GM21360 (cell line): Measurements from ENCODE around the gene MGME1.
A peak's percentile ranks its signal among the peaks of the same experiment; 100 is the strongest.
"Not testable (repeated sequence)": the region's sequence is repeated elsewhere in the genome, so short reads cannot be mapped to it uniquely, and the experiment has no call there.

Experiments
- ATAC-seq: cut with Tn5 transposase; IDR thresholded peaks from one replicate; pipeline ENCODE4 v1.9.1; 2021; ENCODE audit warnings: mild to moderate bottlenecking, moderate library complexity; ENCODE audit not compliant: unreplicated experiment

MGME1 gene

DNA sequence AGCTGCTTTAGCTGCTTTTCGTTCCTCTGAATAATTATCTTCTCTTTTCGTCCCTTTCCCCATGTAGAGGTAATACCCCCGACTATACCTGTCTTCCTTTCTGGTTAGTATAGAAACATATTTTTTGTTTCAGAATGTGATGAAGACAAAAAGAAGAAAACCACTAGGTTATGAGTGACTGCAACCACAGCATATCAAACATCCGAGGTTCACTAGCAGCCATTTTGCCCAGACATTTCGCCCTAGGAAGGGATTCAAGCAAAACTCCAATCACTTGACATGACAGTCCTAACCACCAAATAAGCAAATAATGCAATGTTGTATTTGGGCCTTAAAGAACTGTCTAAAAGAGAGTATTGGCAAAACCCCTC is 9.6 kb upstream of the MGME1 start:
- no peak for ATAC-seq

DNA sequence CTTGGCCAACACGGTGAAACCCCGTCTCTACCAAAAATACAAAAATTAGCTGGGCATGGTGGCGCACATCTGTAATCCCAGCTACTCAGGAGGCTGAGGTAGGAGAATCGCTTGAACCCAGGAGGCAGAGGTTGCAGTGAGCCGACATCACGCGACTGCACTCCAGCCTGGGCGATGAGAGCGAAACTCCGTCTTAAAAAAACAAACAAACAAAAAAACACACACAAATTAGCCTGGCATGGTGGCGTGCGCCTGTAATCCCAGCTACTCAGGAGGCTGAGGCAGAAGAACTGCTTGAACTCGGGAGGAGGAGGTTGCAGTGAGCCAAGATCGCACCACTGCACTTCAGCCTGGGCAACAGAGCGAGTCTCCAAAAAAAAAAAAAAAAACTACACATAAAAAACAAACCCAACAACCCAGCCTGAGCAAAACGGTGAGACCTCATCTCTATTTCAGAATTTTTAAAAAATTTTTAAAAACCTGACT is 8.4 kb upstream of the MGME1 start:
- not testable (repeated sequence) for ATAC-seq

DNA sequence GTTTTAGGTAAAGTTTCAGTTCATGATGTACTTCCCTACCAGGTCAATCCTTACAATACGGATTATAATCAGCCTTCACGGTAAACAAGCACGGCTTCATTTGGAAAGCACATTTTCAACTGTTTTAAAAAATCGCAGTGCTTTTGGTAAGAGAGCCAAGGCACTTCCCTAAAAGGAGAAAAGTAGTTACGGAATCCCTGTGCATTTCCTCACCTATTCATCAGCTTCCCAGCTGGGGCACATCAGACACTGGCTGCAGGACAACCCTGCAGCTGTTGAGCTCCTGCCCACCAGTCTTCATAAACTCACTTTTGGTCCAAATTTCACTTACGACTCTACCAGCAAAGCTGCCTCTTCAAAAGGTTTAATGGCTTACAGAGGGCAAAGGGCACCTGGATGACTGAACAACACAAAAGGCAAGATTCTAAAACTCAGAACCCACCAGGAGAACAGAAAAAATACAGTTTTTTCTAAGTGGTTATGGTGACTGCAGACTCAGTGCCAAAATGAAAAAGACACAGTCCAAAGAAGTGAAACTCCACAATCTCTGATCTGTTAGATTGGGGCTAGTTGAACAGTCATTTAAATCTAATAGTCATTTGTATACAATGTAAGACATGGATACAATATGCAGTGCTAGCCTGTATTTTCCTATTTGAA is 7.8 kb upstream of the MGME1 start:
- ATAC-seq, result no peak

DNA sequence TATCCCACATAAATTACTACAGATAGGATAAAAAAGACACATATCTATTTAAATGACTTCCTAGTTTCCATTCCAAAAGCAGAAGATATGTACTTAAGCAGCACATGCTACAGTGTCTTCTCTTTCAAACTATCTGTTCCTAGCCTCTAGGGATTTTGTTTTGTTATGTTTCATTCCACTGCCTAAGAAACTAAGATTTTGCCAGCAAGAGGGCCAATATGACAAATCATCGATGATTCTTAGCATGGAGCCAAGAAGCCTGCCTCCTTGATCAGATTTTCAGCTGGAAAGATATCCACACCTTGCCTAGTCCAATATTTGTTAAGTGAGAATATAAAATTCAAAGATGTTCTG is 7.3 kb upstream of the MGME1 start:
- no peak for ATAC-seq

DNA sequence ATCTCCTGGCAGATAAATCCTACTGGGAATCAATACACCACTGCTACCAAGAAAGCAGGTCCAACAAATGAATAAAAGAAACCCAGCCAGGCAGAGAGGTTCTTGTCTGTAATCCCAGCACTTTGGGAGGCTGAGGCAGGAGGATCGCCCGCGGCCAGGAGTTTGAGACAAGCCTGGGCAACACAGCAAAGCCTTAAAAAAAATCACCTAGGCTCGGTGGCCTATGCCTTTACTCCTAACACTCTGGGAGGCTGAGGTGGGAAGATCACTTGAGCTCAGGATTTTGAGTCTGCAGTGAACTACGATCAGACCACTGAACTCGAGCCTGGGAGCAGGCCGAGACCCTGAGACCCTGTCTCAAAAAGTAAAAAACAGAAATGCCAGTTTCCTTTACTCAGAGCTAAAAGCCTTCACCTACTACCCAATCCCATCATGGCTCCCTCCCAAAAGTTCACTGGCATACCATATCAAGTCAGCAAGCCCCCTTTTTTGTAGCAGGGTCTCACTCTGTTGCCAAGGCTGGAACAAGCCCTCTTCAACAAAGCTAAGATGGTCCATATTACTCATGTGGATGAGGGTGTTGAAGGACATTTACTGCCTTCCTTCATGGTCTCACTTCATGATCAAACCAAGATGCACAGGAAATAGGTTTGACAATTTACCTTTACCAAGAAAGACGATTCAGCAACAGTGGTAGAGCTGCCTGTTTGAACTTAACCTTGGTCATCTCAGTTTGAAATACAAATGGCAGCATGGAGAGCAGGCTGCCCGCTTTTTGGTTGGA is 5.5 kb upstream of the MGME1 start:
- ATAC-seq, result no peak

DNA sequence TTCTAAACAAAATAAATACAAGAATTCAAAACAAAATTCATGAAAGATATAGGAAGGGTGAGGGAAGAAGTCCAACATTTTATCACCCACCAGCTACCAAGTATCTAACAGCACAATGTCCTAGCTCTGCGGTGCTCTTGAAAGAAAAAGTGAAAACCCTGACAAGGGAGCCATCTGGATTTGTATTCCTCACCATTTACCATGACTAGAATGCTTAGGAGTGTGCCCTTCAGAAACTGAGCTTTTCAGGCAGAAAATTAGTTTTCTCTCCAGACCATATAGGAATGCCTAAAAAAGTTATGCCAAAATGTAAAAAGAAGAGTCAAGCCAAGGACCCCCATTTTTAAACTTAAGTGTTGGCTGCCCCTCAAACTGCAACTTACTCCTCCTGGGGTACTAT is 4.7 kb upstream of the MGME1 start:
- no peak for ATAC-seq

DNA sequence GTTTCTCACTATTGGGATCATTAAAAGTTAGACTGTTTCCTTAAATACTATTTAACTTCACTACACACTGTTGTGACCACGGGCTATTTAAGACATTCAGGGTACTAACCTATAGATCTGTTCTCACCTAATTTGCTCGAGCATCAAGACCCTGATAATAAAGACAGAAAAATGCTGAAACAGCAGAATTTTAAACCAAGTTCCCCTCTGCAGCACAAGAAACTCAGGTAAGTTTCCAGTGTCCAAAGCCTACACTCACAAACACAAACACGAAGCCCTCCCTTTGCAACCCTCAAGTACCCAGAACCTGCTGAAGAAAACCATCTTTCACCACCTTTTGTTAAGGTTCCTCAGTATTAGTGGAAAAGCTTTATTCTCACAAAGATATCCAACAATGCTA is 4.2 kb upstream of the MGME1 start:
- no peak for ATAC-seq

DNA sequence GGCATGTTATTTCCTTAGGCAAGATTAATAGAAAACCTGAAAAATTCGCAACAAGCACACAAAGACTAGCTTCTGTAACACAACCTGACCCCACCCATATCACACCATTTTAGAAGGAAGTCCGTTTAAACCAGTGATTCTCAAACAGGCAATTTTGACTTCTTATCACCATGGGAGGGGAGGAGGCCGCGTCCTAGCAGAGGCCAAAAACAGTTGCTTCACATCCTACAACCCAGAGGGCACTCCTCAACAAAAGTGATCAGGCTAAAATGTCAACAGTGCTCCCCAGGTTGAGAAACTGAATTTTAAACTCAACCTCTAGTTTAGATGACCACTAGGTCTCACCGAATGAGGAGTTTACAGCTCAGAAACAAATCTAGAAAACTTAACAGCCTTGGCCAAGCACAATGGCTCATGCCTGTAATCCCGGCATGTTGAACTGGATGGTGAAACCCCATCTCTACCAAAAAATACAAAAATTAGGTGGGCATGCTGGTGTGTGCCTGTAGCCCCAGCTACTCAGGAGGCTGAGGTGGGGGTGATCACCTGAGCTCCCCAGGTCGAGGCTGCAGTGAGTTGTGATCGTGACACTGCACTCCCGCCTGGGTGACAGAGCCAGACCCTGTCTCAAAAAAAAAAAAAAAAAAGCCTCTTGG is 3.6 kb upstream of the MGME1 start:
- ATAC-seq, result no peak

DNA sequence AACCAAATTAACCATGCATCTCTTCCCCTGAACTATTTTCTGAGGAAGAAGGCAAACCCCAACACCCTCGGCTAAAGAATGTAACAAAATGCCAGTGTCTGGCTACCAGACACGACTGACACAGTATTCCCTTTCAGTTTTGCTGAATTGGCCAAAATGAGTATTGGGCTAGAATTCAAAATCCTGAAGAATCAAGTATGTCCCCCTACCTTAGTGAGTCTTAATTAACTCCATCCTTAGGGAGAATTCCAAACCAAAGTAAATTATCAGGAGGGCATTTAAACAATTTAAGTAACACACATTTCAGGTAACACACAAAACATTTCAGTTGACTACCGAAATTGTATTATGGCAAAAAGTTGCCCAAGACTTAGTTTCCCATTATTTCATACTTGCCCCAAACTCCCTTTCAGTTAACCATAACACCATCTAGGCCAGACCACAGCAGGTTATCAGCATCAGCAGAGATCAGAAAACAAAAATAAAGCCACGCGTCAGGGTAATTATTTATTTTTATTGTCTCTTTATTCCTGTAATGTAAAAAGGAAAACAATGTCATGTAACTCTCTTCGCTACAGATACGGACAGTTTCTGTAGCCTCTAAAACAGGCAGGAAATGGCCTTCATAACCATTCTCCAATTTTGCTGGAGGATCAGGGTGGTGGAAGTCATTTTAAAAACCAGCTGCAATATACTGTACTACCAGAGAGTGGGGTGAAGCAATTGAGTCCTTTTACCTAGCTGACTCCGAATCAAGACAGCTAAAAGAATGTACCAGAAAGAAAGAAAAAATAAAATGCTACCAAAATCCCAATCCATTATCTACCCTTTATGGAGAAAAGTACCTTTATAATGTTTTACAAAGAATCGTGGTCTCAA is 2.1 kb upstream of the MGME1 start:
- ATAC-seq, result no peak

DNA sequence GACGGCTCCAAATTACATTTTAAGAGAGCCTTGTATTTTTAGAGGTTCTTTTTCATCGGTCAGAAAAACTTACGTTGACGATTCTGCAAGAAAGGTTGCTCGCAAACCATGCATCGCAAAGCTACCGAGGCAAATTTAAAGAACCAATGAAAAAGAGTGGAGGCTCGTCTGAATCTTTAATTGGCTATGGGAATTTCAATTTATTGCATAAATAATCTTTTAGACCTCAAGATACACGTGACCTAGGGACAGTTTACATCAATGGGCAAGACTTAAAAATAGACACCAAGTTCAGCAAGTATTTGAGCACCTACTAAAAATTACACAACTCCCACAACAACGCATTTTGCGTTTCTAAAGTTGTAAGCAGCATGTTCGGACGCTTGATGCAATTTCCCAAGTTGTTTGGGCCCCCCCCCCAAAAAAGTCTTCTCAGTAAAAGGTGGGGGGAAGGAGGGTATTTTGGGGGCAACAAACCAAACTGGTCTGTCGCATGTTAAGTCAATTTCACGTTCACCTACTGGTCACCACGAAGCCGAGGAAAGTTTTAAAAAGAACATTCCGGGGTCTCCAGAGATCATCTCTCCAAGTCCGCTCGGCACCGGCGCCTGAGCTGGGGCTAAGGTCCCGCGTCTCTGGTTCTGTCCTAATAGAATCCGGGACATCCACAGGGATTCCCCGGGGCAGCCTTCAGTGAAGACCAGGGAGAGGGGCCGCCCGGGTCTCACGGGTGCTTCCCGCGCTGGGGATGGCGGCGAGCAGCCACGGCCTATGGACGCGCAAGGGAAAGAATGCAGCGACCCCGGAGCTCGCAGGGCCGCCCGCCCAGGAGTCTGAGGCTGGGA is 1.1 kb upstream of the MGME1 start:
- ATAC-seq, result peak; percentile 1

DNA sequence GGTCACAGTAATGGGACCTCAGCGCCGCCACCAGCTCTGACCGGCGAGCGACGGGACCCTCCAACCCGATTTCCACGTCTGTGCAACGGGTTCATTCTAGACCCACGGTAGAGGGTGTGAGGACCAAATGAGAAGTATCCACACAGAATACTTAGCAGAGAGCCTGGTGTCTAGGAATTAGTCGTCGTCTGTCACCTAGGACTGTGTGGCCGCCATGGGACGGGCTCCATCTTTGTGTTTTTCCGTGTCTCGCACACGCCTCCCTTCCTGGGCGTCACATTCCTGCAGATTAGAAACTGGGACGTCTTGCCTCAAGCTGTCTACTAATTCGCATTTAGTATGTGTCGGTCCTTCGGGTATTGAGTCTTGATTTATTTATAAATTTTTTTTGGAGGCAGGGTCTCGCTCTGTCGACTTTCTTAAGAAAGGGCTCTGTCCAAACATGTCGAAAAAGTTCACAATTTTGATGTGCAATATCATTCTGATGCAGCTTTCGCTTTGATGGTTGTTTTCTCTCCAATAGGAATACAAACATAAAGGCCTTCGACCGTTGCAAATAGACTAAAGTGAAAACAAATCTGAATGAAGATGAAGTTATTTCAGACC is 563 bp downstream of the MGME1 start:
- ATAC-seq, result peak; percentile 6

DNA sequence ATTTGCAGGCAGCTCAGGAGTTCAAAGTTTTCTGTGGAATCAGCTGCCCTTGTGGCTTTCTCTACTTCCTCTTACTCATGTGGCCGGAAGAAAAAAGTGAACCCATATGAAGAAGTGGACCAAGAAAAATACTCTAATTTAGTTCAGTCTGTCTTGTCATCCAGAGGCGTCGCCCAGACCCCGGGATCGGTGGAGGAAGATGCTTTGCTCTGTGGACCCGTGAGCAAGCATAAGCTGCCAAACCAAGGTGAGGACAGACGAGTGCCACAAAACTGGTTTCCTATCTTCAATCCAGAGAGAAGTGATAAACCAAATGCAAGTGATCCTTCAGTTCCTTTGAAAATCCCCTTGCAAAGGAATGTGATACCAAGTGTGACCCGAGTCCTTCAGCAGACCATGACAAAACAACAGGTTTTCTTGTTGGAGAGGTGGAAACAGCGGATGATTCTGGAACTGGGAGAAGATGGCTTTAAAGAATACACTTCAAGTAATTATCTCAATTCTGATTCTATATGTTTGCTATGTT is 1.1 kb downstream of the MGME1 start:
- no peak for ATAC-seq

DNA sequence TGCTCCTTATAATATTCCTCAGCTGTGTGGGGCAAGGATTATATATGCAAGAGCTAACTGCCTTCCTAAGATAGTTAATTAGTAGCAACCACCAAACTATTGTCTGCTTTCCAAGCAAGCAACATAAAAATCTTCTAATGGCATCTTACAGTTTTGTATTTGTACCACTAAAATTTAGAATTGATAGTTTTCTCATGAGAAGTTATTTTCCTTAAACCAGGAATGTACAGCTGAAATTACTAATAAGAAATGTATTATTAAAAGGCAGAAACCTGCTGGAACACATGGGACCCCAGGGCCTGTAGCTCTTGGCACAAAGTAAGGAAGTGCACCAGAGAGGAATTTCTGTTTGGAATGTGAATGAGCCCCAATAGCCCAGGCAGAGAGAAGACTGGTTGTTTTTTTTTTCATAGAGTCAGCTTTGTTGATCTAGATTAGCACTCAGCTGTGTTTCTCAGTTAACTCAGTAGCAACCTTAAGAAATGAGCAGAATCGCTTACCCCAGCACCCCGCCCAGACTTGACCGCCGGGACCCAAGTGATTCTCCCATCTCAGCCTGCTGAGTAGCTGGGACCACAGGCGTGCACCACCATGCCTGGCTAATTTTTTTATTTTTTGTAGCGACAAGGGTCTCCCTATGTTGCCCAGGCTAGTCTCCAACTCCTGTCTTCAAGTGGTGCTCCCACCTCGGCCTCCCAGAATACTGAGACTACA is 2.6 kb downstream of the MGME1 start:
- no peak for ATAC-seq

DNA sequence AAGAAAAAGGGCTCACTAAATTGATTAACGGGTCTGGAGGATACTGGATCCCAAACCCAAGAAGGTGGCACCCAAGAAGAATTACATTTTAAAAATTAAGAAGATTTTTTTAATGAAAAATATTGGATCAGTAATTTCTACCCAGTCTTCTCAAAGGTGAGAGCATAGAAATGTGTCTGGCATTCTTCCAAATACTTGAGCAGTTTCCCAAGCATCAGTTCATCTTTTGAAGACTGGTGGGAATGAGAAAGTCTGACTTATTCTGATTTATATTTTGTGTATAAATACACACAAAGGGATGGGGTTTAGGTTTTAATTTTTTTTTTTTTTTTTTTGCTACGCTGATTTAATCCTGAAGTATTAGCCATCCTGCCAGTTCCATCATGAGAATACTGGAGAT is 3.3 kb downstream of the MGME1 start:
- no peak for ATAC-seq

DNA sequence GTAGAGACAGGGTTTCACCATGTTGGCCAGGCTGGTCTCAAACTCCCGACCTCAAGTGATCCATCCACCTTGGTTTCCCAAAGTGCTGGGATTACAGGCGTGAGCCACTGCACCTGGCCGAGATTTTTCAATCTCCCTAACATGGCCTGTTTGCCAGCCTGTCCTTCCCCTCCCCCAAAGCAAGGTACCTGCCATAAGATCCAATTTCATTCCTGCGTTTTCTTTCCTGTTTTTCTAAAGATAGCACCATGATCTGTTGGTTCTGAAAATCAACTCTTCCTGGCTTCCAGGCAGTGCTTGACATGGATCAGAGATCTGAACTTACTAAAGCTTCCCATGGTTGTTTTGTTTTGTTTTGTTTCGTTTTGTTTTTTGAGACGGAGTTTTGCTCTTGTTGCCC is 7.5 kb downstream of the MGME1 start:
- no peak for ATAC-seq

DNA sequence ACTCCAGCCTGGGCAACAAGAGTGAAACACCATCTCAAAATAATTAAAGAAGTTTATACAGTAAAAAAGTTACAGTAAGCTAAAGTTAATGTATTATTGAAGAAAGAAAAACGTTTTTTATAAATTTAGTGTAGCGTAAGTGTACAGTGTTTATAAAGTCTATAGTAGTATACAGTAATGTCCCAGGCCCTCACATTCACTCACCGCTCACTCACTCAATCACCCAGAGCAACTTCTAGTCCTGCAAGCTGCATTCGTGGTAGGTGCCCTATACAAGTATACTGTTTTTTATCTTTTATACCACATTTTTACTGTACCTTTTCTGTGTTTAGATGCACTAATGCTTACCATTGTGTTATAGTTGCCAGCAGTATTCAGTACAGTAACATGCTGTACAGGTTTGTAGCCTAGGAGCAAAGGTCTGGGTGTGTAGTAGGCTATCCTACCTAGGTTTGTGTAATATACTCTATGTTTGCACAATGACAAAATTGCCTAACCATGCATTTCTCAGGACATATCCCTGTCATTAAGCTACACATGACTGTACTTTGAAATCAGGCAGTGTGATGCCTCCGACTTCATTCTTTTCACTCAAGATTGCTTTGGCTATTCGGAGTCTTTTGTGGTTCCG is 16.7 kb downstream of the MGME1 start:
- no peak for ATAC-seq

DNA sequence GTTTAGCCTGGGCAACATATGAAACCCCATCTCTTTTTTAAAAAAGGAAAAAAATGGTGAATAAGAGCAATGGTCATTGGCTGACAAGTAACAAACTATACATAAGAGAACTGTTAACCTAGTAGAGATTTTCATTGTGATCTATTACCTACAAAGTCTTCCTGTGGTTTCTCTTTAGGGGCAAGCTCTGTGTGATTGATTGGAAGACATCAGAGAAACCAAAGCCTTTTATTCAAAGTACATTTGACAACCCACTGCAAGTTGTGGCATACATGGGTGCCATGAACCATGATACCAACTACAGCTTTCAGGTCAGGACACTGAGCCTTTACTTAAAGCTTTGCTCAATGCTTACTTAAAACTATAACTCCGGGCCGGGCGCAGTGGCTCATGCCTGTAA is 19.2 kb downstream of the MGME1 start:
- ATAC-seq, result no peak

DNA sequence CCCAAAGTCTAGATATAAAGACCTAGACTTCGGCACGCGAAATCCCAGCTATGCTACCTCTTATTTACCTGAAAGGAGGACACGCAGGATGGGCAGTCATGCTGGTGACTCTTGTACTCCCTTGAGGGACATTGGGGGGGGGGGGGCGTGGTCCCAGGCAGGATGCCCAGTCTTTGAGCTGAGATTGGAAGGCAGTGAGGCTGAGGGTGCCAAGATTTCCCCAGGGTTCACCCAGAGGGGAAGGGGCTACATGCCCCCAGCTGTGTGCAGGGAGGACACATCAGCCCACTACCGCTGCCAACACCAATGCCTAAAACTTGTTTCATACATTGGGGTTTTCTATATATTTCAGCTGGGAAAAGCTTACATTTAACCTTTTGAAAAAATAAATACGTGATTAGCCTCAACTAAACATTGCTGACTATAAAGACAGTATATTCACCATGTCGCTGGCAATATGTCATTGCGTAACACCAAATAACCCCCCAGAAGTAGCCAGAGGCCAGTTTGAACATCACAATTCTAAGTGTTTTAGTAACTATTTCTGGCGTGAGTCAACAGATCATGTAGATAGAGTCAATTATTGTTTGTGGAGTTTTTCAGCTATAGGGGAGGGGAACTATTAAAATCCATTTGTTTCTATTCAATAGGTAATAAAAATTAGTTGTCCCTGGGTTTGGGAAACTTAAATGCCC is 21.6 kb downstream of the MGME1 start:
- no peak for ATAC-seq
